Stimulated activated effector memory CD8-positive, alpha-beta T cell treated with anti-CD3 and anti-CD28 coated beads, Interleukin-12 subunit alpha, Interleukin-12 subunit beta, amount 100 ng/mL, for 72 hours (primary cell): ENCODE results near the gene GSN.

ENCODE experiments used
- ATAC-seq: fragments of 150-1000 bp; cut with Tn5 transposase; 2 replicates; pipeline ENCODE4 v1.10.0; 2021
- DNase-seq, 2 donors: peaks; one replicate each; pipeline ENCODE4 v3.0.0; 2021 to 2022; ENCODE audit warnings: low spot score in 2 of 2
- H3K27ac Mint-ChIP-seq: one replicate; pipeline ENCODE4 v1.8.0; 2022; ENCODE audit warnings: mild to moderate bottlenecking, mixed read lengths
- H3K36me3 Mint-ChIP-seq: one replicate; pipeline ENCODE4 v1.8.0; 2022; ENCODE audit warnings: mild to moderate bottlenecking, mixed read lengths
- H3K4me1 Mint-ChIP-seq: one replicate; pipeline ENCODE4 v1.8.0; 2022; ENCODE audit warnings: mixed read lengths
- H3K4me3 Mint-ChIP-seq: one replicate; pipeline ENCODE4 v1.8.0; 2022; ENCODE audit warnings: mild to moderate bottlenecking, mixed read lengths
- H3K9me3 Mint-ChIP-seq: one replicate; pipeline ENCODE4 v1.8.0; 2022; ENCODE audit warnings: mixed read lengths

The GSN gene

GRCh38 chr9:121237916-121238315 lies 30.0 kb upstream of the GSN start:
- Mint-ChIP-seq H3K9me3 (no peaks in the 10 kb centered on the region), H3K36me3 (no peaks in the 10 kb centered on the region), H3K4me1 (no peaks in the 10 kb centered on the region)

DNA sequence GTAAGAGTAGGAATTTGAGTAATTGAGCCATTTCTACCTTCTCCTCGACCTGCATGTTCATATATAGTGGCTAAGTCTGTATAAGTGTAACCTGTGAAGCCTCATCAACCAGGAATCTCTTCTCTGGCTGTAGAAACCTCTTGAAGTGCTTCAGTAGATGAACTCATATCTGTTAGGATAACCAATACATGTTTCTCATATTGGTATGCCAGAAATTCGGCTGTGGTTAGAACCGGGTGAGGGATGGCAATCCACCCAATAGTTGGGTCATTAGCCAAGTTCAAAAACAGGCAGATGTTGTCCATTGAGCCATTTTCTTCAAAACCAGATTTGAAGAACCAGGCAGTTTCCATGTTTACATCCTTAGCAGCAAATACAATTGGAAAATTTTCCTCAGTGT lies 28.9 kb upstream of the GSN start:
- no peak for DNase-seq
- H3K9me3 Mint-ChIP-seq, result no peaks in the 10 kb centered on the region

More at GRCh38 chr9:121237916-121238315, 30.0 kb upstream of the GSN start:
- Mint-ChIP-seq H3K4me3 (no peak overlapping the region), H3K27ac (no peak overlapping the region)
- ATAC-seq, result no peak
- no peak for DNase-seq

GRCh38 chr9:121239851-121240250 lies 28.1 kb upstream of the GSN start:
- Mint-ChIP-seq H3K36me3 (no peaks in the 10 kb centered on the region), H3K4me1 (no peaks in the 10 kb centered on the region), H3K9me3 (no peaks in the 10 kb centered on the region), H3K27ac (no peak overlapping the region), H3K4me3 (no peak overlapping the region)
- DNase-seq (no peak), ATAC-seq (no peak)

More for the DNA sequence above, 28.9 kb upstream of the GSN start:
- no peak for ATAC-seq
- no peaks in the 10 kb centered on the region for H3K36me3 Mint-ChIP-seq
- no peak overlapping the region for H3K4me3 Mint-ChIP-seq
- no peaks in the 10 kb centered on the region for H3K4me1 Mint-ChIP-seq
- H3K27ac Mint-ChIP-seq, result no peak overlapping the region

GRCh38 chr9:121240472-121241135 lies 27.4 kb upstream of the GSN start:
- Mint-ChIP-seq H3K36me3 (no peaks in the 10 kb centered on the region), H3K4me3 (no peak overlapping the region), H3K27ac (no peak overlapping the region), H3K4me1 (no peaks in the 10 kb centered on the region), H3K9me3 (no peaks in the 10 kb centered on the region)
- ATAC-seq, result no peak
- no peak for DNase-seq

GRCh38 chr9:121242219-121242958 lies 25.6 kb upstream of the GSN start:
- no peak for DNase-seq
- Mint-ChIP-seq H3K36me3 (no peaks in the 10 kb centered on the region), H3K27ac (no peak overlapping the region), H3K4me1 (no peaks in the 10 kb centered on the region), H3K4me3 (no peak overlapping the region), H3K9me3 (no peaks in the 10 kb centered on the region)
- ATAC-seq, result no peak

- no peak for DNase-seq
- Mint-ChIP-seq H3K9me3 (no peaks in the 10 kb centered on the region), H3K27ac (no peak overlapping the region), H3K4me3 (no peak overlapping the region), H3K36me3 (no peaks in the 10 kb centered on the region), H3K4me1 (no peaks in the 10 kb centered on the region)
- ATAC-seq, result no peak
Observed at GRCh38 chr9:121242959-121243346, 25.0 kb upstream of the GSN start.

DNA sequence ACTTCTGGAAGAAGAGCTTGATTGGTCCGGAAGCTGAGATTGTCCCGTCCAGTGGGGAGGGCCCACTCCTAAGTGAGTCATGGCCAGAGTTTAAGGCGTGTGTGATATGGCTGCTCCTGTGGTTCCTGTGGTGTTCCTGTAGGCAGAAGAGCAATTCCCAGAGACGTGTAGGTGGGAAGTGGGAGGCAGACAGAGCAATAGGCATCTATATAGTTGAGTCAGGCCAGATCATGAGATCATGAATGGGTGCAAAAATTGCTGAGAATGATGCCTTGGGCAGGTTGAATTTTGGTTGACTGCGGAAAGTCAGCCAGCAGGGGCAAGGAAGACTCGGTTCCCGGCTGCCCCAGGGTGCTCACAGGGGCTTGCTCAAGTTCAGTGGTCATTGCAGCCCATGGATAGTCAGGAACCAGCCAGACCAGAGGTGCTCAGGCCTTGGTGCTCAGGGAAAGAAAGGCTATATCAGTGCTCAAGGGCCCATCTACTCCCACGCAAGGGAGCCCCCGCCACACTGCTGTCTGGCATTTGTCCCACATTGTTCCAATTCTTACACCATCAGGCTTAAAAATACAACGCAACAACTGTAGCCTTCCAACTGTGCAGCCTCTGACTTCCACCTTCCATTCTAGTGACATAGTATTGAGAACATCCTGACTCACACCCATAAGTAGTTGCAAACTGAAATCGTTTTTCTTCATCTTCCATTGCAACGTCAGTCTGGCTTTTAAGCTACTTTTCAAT lies 21.0 kb upstream of the GSN start:
- Mint-ChIP-seq H3K36me3 (no peaks in the 10 kb centered on the region), H3K4me3 (no peak overlapping the region), H3K4me1 (no peaks in the 10 kb centered on the region), H3K27ac (no peak overlapping the region), H3K9me3 (no peaks in the 10 kb centered on the region)
- DNase-seq, result no peak
- ATAC-seq, result no peak

- Mint-ChIP-seq H3K36me3 (no peaks in the 10 kb centered on the region), H3K27ac (no peak overlapping the region), H3K9me3 (no peaks in the 10 kb centered on the region), H3K4me1 (no peaks in the 10 kb centered on the region), H3K4me3 (no peak overlapping the region)
- DNase-seq (no peak), ATAC-seq (no peak)
Observed at GRCh38 chr9:121249563-121249962, 18.4 kb upstream of the GSN start.

GRCh38 chr9:121252104-121252851 lies 15.7 kb upstream of the GSN start:
- Mint-ChIP-seq H3K9me3 (no peaks in the 10 kb centered on the region), H3K4me1 (no peaks in the 10 kb centered on the region)
- no peak for ATAC-seq

DNA sequence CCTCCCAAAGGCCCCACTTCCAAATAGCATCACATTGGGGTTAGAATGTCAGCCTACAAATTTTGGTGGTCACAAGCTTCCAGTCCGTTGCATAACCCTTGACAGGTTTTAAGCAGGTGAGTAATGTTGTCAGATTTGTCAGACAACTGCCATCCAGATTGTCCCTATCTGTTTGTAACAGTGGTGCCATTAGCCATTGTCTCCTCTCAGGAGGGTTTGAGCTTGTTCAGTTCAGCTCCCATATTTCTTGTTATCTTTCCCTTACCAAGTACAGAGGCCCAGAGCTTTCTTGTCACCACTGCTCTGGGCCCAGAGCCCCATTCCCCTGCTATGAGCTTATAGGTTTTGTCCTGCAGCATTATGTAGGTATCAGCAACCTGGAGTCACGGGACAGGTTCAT lies 14.8 kb upstream of the GSN start:
- no peaks in the 10 kb centered on the region for H3K9me3 Mint-ChIP-seq
- DNase-seq (no peak), ATAC-seq (no peak)
- H3K27ac Mint-ChIP-seq, result no peak overlapping the region
- no peaks in the 10 kb centered on the region for H3K36me3 Mint-ChIP-seq
- H3K4me3 Mint-ChIP-seq, result no peak overlapping the region
- H3K4me1 Mint-ChIP-seq, result no peaks in the 10 kb centered on the region

More at GRCh38 chr9:121252104-121252851, 15.7 kb upstream of the GSN start:
- Mint-ChIP-seq H3K36me3 (no peaks in the 10 kb centered on the region), H3K27ac (no peak overlapping the region), H3K4me3 (no peak overlapping the region)
- no peak for DNase-seq

DNA sequence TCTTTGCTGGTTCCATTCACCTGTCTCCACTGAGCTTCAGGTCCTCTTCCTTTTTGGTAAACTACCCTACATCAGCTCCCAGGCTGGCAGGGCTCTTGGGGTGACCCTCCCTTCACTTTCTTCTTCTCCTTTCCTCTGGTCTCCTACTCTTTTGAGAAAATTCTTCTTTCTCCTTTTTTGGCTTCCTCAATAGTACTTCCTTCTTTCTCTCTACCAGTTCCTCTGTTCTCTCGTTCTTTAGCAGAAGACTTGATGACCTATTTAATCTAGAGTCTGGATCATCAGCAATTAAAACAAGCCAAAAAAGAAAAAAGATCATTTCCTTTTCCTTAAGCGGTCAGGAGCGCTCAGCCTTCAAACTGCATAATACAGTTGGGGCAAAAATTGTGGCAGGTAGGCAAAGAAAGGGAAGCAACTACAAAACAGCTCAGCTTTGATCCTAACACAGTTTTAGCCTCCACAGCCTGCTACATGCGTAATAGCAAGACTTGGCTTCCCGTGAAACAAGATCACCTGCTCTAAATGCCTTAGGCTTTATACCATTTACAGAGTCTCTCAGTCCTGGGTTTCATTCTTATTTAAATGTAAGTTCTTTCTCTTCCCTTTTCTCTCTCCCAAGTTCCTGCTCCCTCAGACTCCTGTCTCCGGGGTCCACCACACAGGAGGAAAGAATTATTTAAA lies 14.0 kb upstream of the GSN start:
- Mint-ChIP-seq H3K4me1 (no peaks in the 10 kb centered on the region), H3K4me3 (no peak overlapping the region), H3K36me3 (no peaks in the 10 kb centered on the region), H3K27ac (no peak overlapping the region), H3K9me3 (no peaks in the 10 kb centered on the region)
- DNase-seq (no peak), ATAC-seq (no peak)

- H3K27ac Mint-ChIP-seq, result no peak overlapping the region
Observed at GRCh38 chr9:121259498-121259897, 8.5 kb upstream of the GSN start.

DNA sequence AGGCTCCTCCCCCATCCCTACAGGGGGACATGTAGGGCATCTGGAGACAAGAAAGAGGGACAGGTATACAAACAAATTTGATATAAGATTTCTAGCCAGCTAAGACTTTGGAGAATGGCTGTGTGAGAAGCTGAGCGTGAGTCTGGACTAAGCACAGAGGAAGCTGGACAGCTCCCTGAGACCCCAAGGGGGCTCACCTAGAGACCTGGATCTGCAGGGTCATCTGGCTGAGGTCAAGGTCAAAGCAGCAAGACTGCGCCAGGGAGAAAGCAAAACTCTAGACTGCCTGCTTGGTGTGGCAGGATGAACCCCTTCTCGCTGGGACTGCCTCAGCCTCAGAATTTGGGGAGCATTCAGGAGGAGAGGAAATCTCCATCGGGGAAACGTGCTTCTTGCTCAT lies 8.0 kb upstream of the GSN start:
- no peaks in the 10 kb centered on the region for H3K9me3 Mint-ChIP-seq
- H3K36me3 Mint-ChIP-seq, result no peaks in the 10 kb centered on the region
- no peak overlapping the region for H3K27ac Mint-ChIP-seq
- ATAC-seq (no peak), DNase-seq (no peak)
- H3K4me1 Mint-ChIP-seq, result no peaks in the 10 kb centered on the region
- H3K4me3 Mint-ChIP-seq, result no peak overlapping the region

More at GRCh38 chr9:121259498-121259897, 8.5 kb upstream of the GSN start:
- no peak overlapping the region for H3K4me3 Mint-ChIP-seq
- no peak for DNase-seq
- H3K4me1 Mint-ChIP-seq, result no peaks in the 10 kb centered on the region
- no peak for ATAC-seq
- no peaks in the 10 kb centered on the region for H3K36me3 Mint-ChIP-seq
- H3K9me3 Mint-ChIP-seq, result no peaks in the 10 kb centered on the region

GRCh38 chr9:121260457-121261106 lies 7.4 kb upstream of the GSN start:
- ATAC-seq (no peak), DNase-seq (no peak)
- H3K36me3 Mint-ChIP-seq, result no peaks in the 10 kb centered on the region
- H3K9me3 Mint-ChIP-seq, result no peaks in the 10 kb centered on the region
- no peak overlapping the region for H3K4me3 Mint-ChIP-seq
- no peaks in the 10 kb centered on the region for H3K4me1 Mint-ChIP-seq
- H3K27ac Mint-ChIP-seq, result no peak overlapping the region
